ENCODE results near the gene SCAMP5.

DNA sequence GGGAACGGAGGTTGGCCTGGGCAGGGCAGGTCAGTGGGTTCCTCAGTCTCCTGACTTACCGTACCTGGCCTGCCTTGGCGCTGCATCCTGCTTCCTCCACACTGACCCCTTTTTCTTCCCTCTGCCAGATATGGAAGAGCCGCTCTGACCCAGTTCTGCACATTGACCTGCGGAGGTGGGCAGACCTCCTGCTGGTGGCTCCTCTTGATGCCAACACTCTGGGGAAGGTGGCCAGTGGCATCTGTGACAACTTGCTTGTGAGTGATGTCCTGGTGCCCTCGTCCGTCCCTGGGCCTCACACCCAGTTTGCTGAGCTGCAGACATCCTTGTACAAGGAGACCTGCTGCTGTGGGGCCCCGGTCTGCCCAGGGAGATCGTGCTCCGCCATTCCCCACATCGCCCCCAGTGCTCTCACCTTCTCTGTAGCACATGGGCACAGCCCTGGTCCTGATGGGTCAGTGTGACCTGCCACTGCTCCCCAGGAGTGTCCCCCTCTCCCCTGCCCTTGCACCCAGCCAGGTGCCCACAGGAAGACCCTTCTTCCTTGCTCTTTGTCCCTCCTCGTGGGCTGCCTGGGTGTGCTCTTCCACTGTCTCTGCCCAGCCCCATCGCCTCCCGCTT is 49.0 kb downstream of the SCAMP5 start:
- TF ChIP-seq, protein P1, sequence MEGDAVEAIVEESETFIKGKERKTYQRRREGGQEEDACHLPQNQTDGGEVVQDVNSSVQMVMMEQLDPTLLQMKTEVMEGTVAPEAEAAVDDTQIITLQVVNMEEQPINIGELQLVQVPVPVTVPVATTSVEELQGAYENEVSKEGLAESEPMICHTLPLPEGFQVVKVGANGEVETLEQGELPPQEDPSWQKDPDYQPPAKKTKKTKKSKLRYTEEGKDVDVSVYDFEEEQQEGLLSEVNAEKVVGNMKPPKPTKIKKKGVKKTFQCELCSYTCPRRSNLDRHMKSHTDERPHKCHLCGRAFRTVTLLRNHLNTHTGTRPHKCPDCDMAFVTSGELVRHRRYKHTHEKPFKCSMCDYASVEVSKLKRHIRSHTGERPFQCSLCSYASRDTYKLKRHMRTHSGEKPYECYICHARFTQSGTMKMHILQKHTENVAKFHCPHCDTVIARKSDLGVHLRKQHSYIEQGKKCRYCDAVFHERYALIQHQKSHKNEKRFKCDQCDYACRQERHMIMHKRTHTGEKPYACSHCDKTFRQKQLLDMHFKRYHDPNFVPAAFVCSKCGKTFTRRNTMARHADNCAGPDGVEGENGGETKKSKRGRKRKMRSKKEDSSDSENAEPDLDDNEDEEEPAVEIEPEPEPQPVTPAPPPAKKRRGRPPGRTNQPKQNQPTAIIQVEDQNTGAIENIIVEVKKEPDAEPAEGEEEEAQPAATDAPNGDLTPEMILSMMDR (IDR thresholded peaks at IDR 0.05; ENCODE audit: low read length), result no peak
- no peak for TF ChIP-seq EZH2 (optimal IDR thresholded peaks at IDR 0.05; ENCODE audit: low read depth, low read length)
